ENCODE data around the gene TBC1D16.

The TBC1D16 gene

GRCh38 chr17:79955691-79956440, 79.8 kb downstream of the TBC1D16 start:
- no peak overlapping the region for H3K4me3 ChIP-seq (ENCODE audit: low read depth, low read length)
- POLR2A ChIA-PET: no interaction called here
- CTCF ChIA-PET: interaction anchor here (1.0 kb wide), 1 partner anchor 50 kb away, joined by 3 read pairs; no protein-coding TSS in a partner anchor
- no peak for TF ChIP-seq CTCF (IDR thresholded peaks at IDR 0.05; ENCODE audit: insufficient read depth, low read length, missing control alignments)
- no peak for DNase-seq (ENCODE audit: low read depth, low spot score)

GRCh38 chr17:79955167-79955549, 80.5 kb downstream of the TBC1D16 start:
- ChIA-PET POLR2A (no interaction called here), CTCF (interaction anchor here (1.0 kb wide), 1 partner anchor 51 kb away, joined by 3 read pairs; no protein-coding TSS in a partner anchor)
- no peak overlapping the region for H3K4me3 ChIP-seq (ENCODE audit: low read depth, low read length)
- no peak for TF ChIP-seq CTCF (IDR thresholded peaks at IDR 0.05; ENCODE audit: insufficient read depth, low read length, missing control alignments)
- DNase-seq (ENCODE audit: low read depth, low spot score): no peak

- CTCF ChIA-PET: interaction anchor here (1.0 to 1.4 kb wide), 2 partner anchors 37 to 52 kb away, joined by 3 read pairs; no protein-coding TSS in a partner anchor
- POLR2A ChIA-PET: no interaction called here
- no peak for TF ChIP-seq CTCF (IDR thresholded peaks at IDR 0.05; ENCODE audit: insufficient read depth, low read length, missing control alignments)
- no peak for DNase-seq (ENCODE audit: low read depth, low spot score)
- H3K4me3 ChIP-seq (ENCODE audit: low read depth, low read length): no peak overlapping the region
Measured at GRCh38 chr17:79954281-79955166, 81.1 kb downstream of the TBC1D16 start.

GRCh38 chr17:79953335-79953734, 82.3 kb downstream of the TBC1D16 start:
- no peak overlapping the region for H3K4me3 ChIP-seq (ENCODE audit: low read depth, low read length)
- ChIA-PET CTCF (interaction anchor here (1.4 kb wide), 2 partner anchors 39 to 52 kb away, joined by 3 to 4 read pairs; no protein-coding TSS in a partner anchor), POLR2A (no interaction called here)
- no peak for TF ChIP-seq CTCF (IDR thresholded peaks at IDR 0.05; ENCODE audit: insufficient read depth, low read length, missing control alignments)
- no peak for DNase-seq (ENCODE audit: low read depth, low spot score)

GRCh38 chr17:79952901-79953300, 82.8 kb downstream of the TBC1D16 start:
- H3K4me3 ChIP-seq (ENCODE audit: low read depth, low read length): no peak overlapping the region
- DNase-seq (ENCODE audit: low read depth, low spot score): no peak
- CTCF ChIA-PET: interaction anchor here (1.4 kb wide), 1 partner anchor 53 kb away, joined by 4 read pairs; no protein-coding TSS in a partner anchor
- TF ChIP-seq CTCF (IDR thresholded peaks at IDR 0.05; ENCODE audit: insufficient read depth, low read length, missing control alignments): no peak
- POLR2A ChIA-PET: no interaction called here

Data from AG04449 (cell line).